WERI-Rb-1 (cell line): ENCODE results near the gene FAM167B.

Source experiments
- DNase-seq: peaks from one replicate; pipeline ENCODE4 v3.0.0-alpha.2; 2020
- H3K27ac ChIP-seq: fragments of 250-450 bp; sonication (Bioruptor Pico); 2 replicates; pipeline ENCODE4 v1.5.1; 2020; ENCODE audit warnings: mild to moderate bottlenecking, moderate library complexity
- H3K27me3 ChIP-seq: fragments of 250-450 bp; sonication (Bioruptor Pico); 2 replicates; pipeline ENCODE4 v1.5.1; 2021; ENCODE audit warnings: mild to moderate bottlenecking, low read depth, moderate library complexity; ENCODE audit not compliant: insufficient read depth, severe bottlenecking
- H3K36me3 ChIP-seq: fragments of 250-450 bp; sonication (Bioruptor Pico); 2 replicates; pipeline ENCODE4 v1.5.1; 2020; ENCODE audit warnings: mild to moderate bottlenecking, moderate library complexity
- H3K4me3 ChIP-seq: 2 replicates; pipeline ENCODE4 v1.5.1; 2011; ENCODE audit warnings: low read depth, mild to moderate bottlenecking, control low read depth, low read length
- H3K9me3 ChIP-seq: fragments of 250-450 bp; sonication (Bioruptor Pico); 2 replicates; pipeline ENCODE4 v1.5.1; 2021; ENCODE audit warnings: mild to moderate bottlenecking, moderate library complexity; ENCODE audit not compliant: severe bottlenecking
- CTCF ChIP-seq: IDR thresholded peaks from 2 replicates; pipeline ENCODE4 v1.5.1; 2011; ENCODE audit warnings: low read depth, mild to moderate bottlenecking, control low read depth, inconsistent platforms, low read length

FAM167B gene

GRCh38 chr1:32246888-32247273 is at the start of gene FAM167B:
Gene FAM167B, plus strand, starts transcription at chr1:32247222. Its CDS starts 200 bp downstream, at chr1:32247422.
- H3K27ac ChIP-seq: no peak within 1 kb of the TSS
- no peaks in the 10 kb centered on the region for H3K27me3 ChIP-seq
- TF ChIP-seq CTCF: no peak
- DNase-seq: no peak
- H3K4me3 ChIP-seq: no peak within 1 kb of the TSS
- no peaks in the 10 kb centered on the region for H3K9me3 ChIP-seq
- no peaks in the 10 kb centered on the region for H3K36me3 ChIP-seq

GRCh38 chr1:32197837-32198236 is 49.2 kb upstream of the FAM167B start:
- Histone ChIP-seq H3K36me3 (peaks cover 51% of the 10 kb centered on the region), H3K27ac (no peak overlapping the region; the same call in 1 of the 2 replicates), H3K27me3 (no peaks in the 10 kb centered on the region), H3K9me3 (no peaks in the 10 kb centered on the region), H3K4me3 (no peak overlapping the region)
- DNase-seq: no peak
- TF ChIP-seq CTCF: no peak

GRCh38 chr1:32198237-32199042 is 48.6 kb upstream of the FAM167B start:
- no peaks in the 10 kb centered on the region for H3K9me3 ChIP-seq
- no peaks in the 10 kb centered on the region for H3K27me3 ChIP-seq
- H3K27ac ChIP-seq: no peak overlapping the region; the same call in 1 of the 2 replicates
- DNase-seq: no peak
- peaks cover 45% of the 10 kb centered on the region for H3K36me3 ChIP-seq
- H3K4me3 ChIP-seq: no peak overlapping the region
- no peak for TF ChIP-seq CTCF

- TF ChIP-seq CTCF: no peak
Observed at GRCh38 chr1:32199043-32199716, 47.8 kb upstream of the FAM167B start.

GRCh38 chr1:32199717-32200072 is 47.3 kb upstream of the FAM167B start:
- H3K36me3 ChIP-seq: peaks cover 32% of the 10 kb centered on the region
- no peaks in the 10 kb centered on the region for H3K9me3 ChIP-seq
- no peaks in the 10 kb centered on the region for H3K27me3 ChIP-seq
- TF ChIP-seq CTCF: no peak
- H3K4me3 ChIP-seq: peak overlapping the region; percentile 77
- DNase-seq: no peak
- H3K27ac ChIP-seq: peak overlapping the region; percentile 65

More at GRCh38 chr1:32199043-32199716, 47.8 kb upstream of the FAM167B start:
- Histone ChIP-seq H3K27me3 (no peaks in the 10 kb centered on the region), H3K4me3 (no peak overlapping the region), H3K36me3 (peaks cover 38% of the 10 kb centered on the region), H3K27ac (no peak overlapping the region; the same call in 1 of the 2 replicates), H3K9me3 (no peaks in the 10 kb centered on the region)
- no peak for DNase-seq
